ACC112 (cell line): Measurements from ENCODE around the gene B4GALT4.

Source experiments
- H2AFZ ChIP-seq: fragments of 200-600 bp; sonication (generic); one replicate; pipeline ENCODE4 v1.6.0; 2017; ENCODE audit warnings: antibody characterized with exemption, low read length; ENCODE audit not compliant: unreplicated experiment
- H3K27ac ChIP-seq: fragments of 200-600 bp; sonication (generic); 2 replicates; pipeline ENCODE4 v1.5.1; 2014; ENCODE audit warnings: low read depth, mild to moderate bottlenecking, antibody characterized with exemption, low read length, moderate library complexity
- H3K27me3 ChIP-seq: fragments of 200-600 bp; sonication (generic); 2 replicates; pipeline ENCODE4 v1.6.1; 2014; ENCODE audit warnings: mild to moderate bottlenecking, antibody characterized with exemption, low read length, moderate library complexity, mixed read lengths; ENCODE audit not compliant: insufficient read depth
- H3K36me3 ChIP-seq: fragments of 200-600 bp; sonication (generic); 2 replicates; pipeline ENCODE4 v1.6.1; 2016; ENCODE audit warnings: mild to moderate bottlenecking, antibody characterized with exemption, low read length, moderate library complexity, mixed read lengths; ENCODE audit not compliant: insufficient read depth
- H3K4me1 ChIP-seq: fragments of 200-600 bp; sonication (generic); one replicate; pipeline ENCODE4 v1.6.1; 2016; ENCODE audit warnings: low read length, mixed read lengths; ENCODE audit not compliant: insufficient read depth, unreplicated experiment, control insufficient read depth
- H3K4me3 ChIP-seq: fragments of 200-600 bp; sonication (generic); 2 replicates; pipeline ENCODE4 v1.5.1; 2014; ENCODE audit warnings: mild to moderate bottlenecking, low read depth, low read length
- H3K79me2 ChIP-seq: fragments of 200-600 bp; sonication (generic); one replicate; pipeline ENCODE4 v1.6.0; 2016; ENCODE audit warnings: low read length; ENCODE audit not compliant: control insufficient read depth, unreplicated experiment, insufficient read depth

B4GALT4 gene

DNA sequence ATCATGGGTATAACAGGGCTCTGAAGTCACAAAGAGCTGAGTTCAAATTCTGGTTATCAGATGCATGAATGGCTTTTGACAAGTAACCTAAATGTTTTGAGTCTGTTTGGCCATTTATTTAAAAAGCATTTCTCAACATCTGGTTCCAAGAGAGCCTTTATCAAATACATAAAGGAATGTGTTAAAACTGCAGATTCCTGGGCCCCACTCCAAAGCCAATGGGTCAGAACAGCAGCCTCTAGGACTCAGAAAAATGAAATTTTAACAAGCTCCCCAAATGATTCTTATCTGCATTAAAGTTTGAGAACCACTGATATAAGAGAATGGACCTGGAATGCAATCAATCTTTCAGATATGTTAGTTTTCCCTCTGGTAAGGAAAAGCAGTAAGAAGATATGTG is 3.4 kb downstream of the B4GALT4 start:
- Histone ChIP-seq H3K79me2 (peaks cover 37% of the 10 kb centered on the region), H3K4me3 (no peak overlapping the region), H3K27ac (no peak overlapping the region), H3K36me3 (peaks cover 15% of the 10 kb centered on the region), H3K27me3 (no peaks in the 10 kb centered on the region), H2AFZ (no peak overlapping the region), H3K4me1 (peaks cover 33% of the 10 kb centered on the region)

DNA sequence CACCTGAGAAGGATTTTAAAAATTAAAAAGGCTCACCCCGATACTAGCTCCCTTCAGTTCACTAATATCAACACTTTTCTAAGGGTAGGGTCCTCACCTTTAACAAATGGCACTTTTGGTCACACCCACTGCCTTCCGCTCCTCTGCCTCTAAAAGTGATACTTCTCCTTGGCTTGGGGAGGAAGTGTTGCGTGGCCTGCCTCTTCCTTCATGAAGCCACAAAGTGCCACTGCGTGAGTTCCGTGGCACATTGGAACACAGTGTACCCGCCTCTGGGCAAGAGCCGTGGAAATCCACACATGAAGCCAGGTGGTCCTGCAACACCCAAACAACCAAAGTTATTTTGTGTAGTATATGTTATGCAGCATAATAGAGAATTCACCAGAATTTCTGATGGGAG is 3.9 kb downstream of the B4GALT4 start:
- H3K36me3 ChIP-seq = peaks cover 19% of the 10 kb centered on the region
- H2AFZ ChIP-seq = no peak overlapping the region
- H3K4me1 ChIP-seq = peaks cover 33% of the 10 kb centered on the region
- no peak overlapping the region for H3K4me3 ChIP-seq
- no peaks in the 10 kb centered on the region for H3K27me3 ChIP-seq
- H3K79me2 ChIP-seq = peaks cover 37% of the 10 kb centered on the region
- H3K27ac ChIP-seq = no peak overlapping the region

DNA sequence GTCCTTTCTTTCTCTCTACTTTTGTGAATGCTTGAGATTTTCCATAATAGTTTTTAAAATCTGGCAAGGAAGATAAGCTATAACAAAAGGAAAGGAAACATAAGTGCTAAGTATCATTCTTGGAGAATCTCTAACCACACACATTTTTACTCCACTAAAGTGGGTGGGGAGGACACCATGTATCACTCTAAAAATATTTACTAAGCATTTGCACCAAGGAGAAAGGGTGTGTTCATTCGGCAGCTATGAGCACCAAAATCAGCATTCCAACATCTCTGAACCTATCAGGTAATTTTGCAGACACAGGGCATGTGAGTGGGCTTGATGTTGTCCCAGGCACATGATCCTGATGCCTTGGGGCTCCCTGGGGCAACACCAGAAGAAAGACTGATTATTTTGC is 5.5 kb downstream of the B4GALT4 start:
- no peak overlapping the region for H2AFZ ChIP-seq
- H3K36me3 ChIP-seq = peaks cover 30% of the 10 kb centered on the region
- peak overlapping the region; percentile 69 for H3K27ac ChIP-seq
- no peaks in the 10 kb centered on the region for H3K27me3 ChIP-seq
- H3K79me2 ChIP-seq = peaks cover 34% of the 10 kb centered on the region
- H3K4me1 ChIP-seq = peaks cover 27% of the 10 kb centered on the region
- peak overlapping the region; percentile 26; the same call in 1 of the 2 replicates for H3K4me3 ChIP-seq

DNA sequence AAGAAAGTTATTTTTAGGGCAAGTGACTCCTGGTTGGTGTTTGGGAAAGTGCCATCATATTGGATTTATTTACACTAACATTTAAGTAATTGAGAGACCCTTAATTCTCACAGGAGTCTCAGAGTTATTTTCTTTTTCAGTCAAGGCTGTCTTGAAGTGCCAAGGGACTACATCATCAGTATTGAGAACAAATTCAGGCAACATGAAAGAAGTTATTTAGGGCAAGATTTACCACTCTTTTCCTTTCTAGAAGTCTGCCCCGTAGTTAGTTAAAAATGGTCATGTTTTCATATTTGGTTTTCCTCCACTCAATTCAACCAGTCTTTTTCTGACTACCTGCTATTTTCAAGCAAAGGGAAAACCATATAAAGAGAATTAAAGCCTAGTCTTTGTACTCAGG is 6.1 kb downstream of the B4GALT4 start:
- Histone ChIP-seq H2AFZ (no peak overlapping the region), H3K36me3 (peaks cover 35% of the 10 kb centered on the region), H3K27me3 (no peaks in the 10 kb centered on the region), H3K4me1 (peaks cover 27% of the 10 kb centered on the region), H3K79me2 (peaks cover 28% of the 10 kb centered on the region), H3K4me3 (0 out of 2 replicates have a peak overlapping the region, but pooled peaks have one; percentile 0), H3K27ac (peak overlapping the region; percentile 69)

DNA sequence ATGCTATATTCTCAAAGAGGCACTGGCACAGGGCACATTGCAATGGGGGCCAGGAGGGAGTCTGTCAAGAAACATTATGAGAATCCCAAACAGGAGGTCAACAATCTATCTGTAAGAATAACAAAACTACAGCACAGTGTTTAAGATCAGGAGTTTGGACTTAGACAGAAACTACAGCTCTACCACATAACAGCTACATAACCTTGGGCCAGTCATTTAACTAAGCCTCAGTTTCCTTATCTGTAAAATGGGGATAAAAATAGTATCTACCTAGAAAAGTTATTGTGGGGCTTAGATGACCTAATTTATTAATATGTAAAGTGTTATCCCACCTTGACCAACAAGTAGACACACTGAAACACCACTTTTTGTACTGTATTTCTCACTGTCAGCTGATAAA is 9.9 kb downstream of the B4GALT4 start:
- Histone ChIP-seq H3K79me2 (peaks cover 4% of the 10 kb centered on the region), H3K4me3 (no peak overlapping the region), H3K27me3 (no peaks in the 10 kb centered on the region), H3K36me3 (peaks cover 47% of the 10 kb centered on the region), H3K4me1 (peaks cover 13% of the 10 kb centered on the region), H2AFZ (no peak overlapping the region), H3K27ac (no peak overlapping the region)

DNA sequence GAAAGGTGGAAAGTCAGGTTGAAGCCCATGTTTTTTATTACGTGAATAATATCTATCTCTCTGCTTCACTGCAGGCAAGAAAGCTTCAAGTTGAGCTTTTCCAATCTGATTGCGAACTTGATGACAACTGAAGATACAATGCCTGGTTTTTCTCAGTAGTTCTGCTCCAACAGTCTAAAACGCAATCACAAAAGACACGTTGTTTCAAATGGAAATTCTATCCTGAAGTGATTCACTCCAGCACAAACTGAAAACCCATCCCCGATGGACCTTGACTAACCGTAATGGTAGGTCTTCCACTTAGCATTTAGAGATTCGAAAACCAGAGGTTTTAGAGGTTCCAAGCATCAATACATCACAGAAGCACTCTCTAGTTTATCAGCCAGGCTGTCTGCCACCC is 10.6 kb downstream of the B4GALT4 start:
- Histone ChIP-seq H2AFZ (no peak overlapping the region), H3K36me3 (peaks cover 48% of the 10 kb centered on the region), H3K27ac (no peak overlapping the region), H3K4me3 (no peak overlapping the region), H3K27me3 (no peaks in the 10 kb centered on the region), H3K79me2 (peaks cover 4% of the 10 kb centered on the region), H3K4me1 (peaks cover 6% of the 10 kb centered on the region)

DNA sequence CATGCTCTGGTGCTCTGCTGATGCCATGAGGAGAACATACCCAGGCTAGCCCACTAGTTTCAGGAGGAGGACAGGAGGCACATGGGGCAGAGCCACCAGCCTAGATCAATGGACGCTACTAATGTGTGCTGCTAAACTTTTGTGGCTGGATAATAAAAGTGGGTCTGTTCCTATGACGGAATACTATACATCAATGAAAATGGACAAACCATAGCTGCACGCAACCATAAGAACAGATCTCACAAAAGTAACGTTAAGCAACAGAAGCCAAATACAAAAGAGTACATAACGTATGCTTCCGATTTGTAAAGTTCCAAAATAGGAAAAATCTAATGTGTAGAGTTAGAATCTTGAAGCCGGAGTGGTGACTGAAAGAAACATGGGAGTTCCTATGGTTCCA is 11.5 kb downstream of the B4GALT4 start:
- Histone ChIP-seq H3K36me3 (peaks cover 48% of the 10 kb centered on the region), H3K4me3 (no peak overlapping the region)

DNA sequence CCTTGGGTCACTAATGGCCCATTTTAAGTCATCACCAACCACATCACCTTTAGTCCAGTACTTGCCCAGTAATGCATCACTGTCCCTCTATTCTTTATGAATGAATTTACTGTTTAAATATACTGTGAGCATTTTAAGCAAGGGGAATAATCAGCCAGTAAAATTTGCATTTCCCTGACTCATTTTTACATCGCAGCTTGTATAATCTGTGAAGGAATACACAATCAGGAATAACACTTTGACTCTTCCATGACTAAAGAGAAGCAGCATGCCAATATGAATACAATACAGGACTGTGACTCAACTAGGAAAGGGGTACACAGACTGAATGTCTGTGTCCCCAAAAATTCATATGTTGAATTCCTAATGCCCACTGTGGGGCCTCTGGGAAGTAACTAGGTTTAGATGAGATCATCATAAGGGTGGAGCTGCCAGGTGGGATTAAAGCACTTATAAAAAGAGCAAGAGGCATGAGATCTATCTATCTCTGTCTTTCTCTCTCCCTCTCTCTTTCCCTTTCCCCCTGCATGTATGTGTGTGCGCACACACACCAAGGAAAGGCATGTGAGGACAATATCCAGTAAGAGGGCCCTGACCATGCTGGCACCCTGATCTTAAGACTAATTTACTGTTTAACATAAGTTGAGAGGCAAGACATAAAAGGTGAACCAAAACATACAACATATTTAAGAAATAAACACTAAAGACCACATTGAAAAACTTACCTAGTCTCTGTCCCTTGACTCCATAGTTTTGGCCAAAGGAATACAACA is 12.1 kb downstream of the B4GALT4 start:
- no peak overlapping the region for H3K4me3 ChIP-seq
- no peaks in the 10 kb centered on the region for H3K4me1 ChIP-seq
- H3K36me3 ChIP-seq = peaks cover 47% of the 10 kb centered on the region
- no peak overlapping the region for H3K27ac ChIP-seq
- no peaks in the 10 kb centered on the region for H3K27me3 ChIP-seq
- no peak overlapping the region for H2AFZ ChIP-seq
- peaks cover 4% of the 10 kb centered on the region for H3K79me2 ChIP-seq

More for the DNA sequence above, 11.5 kb downstream of the B4GALT4 start:
- Histone ChIP-seq H3K27me3 (no peaks in the 10 kb centered on the region), H2AFZ (no peak overlapping the region), H3K79me2 (peaks cover 4% of the 10 kb centered on the region), H3K4me1 (no peaks in the 10 kb centered on the region), H3K27ac (no peak overlapping the region)

DNA sequence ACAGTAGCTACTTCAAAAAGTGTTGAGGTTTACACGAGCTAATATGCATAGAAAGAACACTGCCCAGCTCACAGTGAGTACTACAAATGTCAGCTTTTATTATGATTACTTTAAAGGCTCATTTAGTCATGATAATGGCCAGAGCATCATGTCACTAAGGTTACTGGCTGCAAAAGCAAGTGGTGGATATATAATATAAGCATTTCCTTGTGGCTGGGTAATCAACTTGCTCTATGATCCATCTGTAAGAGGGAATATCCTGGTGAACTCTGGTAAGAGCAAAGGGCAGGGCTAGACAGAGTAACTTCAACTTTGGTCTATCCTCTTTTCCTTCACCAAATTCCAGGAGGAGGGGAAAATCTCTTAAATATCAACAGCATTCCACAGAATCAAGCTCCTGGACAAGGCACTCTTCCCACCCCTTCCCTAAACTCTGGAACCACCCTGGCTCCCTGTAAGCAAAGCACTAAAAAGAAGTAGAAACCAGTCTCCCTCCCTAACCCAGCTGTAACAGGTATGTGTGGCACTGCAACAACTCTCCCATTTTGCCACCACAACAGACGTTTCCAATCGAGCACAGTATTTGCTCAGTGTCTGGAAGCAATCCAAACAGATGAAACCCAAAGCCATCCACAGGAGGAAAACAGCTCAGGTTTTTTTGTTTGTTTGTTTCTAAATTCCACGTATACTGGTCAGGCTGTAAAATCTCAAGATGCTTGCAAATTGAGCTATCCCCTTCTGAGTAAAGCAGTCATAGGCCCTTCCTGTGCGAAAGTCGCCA is 13.4 kb downstream of the B4GALT4 start:
- Histone ChIP-seq H3K4me3 (no peak overlapping the region), H2AFZ (no peak overlapping the region), H3K36me3 (peaks cover 47% of the 10 kb centered on the region), H3K79me2 (no peaks in the 10 kb centered on the region), H3K4me1 (no peaks in the 10 kb centered on the region), H3K27me3 (no peaks in the 10 kb centered on the region), H3K27ac (no peak overlapping the region)

DNA sequence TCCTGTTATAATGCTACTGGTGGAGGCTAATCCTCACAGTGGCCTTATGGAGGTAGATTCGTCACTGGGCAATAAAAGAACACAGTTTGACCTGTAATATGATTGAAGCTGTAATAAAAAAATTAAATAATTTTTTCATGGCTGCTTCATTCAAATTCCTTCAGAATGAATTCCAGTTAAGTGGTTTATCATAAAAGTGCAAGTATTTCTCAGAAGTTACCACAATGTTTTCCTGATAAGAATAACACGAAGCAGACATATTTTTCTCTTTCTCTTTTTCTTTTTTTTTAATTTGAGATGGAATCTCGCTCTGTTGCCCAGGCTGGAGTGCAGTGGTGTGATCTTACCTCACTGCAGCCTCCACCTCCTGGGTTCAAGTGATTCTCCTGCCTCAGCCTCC is 15.6 kb downstream of the B4GALT4 start:
- Histone ChIP-seq H2AFZ (no peak overlapping the region), H3K4me1 (no peaks in the 10 kb centered on the region), H3K27ac (no peak overlapping the region), H3K4me3 (no peak overlapping the region), H3K79me2 (no peaks in the 10 kb centered on the region), H3K36me3 (peaks cover 32% of the 10 kb centered on the region), H3K27me3 (no peaks in the 10 kb centered on the region)

DNA sequence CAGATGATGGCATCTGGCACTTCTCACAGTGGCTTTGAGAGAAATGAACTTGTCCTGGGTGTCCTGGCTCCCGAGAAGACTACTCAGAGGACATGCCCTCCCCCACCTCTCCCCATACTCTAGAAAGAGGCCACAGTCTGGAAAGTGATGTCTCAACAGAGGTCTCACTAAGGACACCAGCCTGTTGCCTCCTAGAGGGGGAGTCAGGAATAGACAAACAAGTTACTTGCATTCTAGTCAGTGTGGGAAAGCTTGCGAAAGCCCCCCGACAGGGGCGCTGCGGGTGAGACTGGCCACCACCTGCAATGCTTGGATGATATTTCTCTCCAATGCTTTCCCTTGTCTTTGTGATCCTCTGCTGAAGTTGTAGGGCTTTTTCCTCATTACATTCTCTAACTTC is 17.2 kb downstream of the B4GALT4 start:
- Histone ChIP-seq H3K4me1 (no peaks in the 10 kb centered on the region), H3K27ac (no peak overlapping the region), H3K79me2 (no peaks in the 10 kb centered on the region), H2AFZ (no peak overlapping the region), H3K36me3 (peaks cover 20% of the 10 kb centered on the region), H3K4me3 (no peak overlapping the region), H3K27me3 (no peaks in the 10 kb centered on the region)
